GM10266 (cell line): ENCODE results near the gene LCN2.

ENCODE experiments used
- DNase-seq: peaks from one replicate; pipeline ENCODE4 v3.0.0; 2012; ENCODE audit errors: extremely low spot score
- CTCF ChIP-seq: IDR thresholded peaks from 2 replicates; pipeline ENCODE4 v1.5.1; 2012; ENCODE audit warnings: mild to moderate bottlenecking, low read depth; ENCODE audit not compliant: control insufficient read depth, insufficient read depth; ENCODE audit errors: missing control alignments

The LCN2 gene

GRCh38 chr9:128136816-128137793 is 12.1 kb upstream of the LCN2 start:
- no peak for DNase-seq
- no peak for TF ChIP-seq CTCF

- no peak for TF ChIP-seq CTCF
- no peak for DNase-seq
Observed at GRCh38 chr9:128138001-128138400, 11.3 kb upstream of the LCN2 start.

DNA sequence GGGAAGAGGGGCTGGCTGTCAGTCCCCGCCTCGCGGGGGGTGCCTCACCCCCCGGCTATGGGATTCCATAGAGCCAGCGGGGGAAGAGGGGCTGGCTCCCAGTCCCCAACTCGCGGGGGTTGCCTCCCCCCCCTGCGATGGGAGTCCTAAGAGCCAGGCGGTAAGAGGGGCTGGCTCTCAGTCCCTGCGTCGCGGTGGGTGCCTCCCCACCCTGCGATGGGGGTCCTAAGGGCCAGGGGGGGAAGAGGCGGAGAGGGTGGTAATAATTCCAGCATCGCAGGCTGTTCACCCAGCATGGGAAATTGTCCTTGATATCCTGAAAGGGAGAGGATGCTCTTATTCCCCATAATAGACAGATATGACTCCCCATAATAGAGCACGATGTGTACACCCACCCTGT is 9.6 kb upstream of the LCN2 start:
- TF ChIP-seq CTCF: no peak
- no peak for DNase-seq

DNA sequence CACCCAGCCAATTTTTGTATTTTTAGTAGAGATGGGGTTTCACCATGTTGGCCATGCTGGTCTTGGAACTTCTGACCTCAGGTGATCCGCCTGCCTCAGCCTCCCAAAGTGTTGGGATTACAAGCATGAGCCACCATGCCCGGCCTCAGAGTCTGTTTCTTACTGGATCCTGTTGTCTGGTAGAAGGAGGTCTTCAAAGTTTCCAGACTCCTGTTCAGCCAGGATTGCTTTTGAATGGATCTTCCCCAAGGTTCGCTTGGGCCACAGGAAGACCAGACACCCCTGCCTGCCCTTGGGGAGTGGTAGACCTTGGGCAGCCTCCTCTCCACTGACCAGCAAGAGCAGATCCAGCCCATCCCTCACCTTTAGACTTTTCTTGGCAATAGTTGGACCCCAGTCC is 7.6 kb upstream of the LCN2 start:
- no peak for TF ChIP-seq CTCF
- no peak for DNase-seq

DNA sequence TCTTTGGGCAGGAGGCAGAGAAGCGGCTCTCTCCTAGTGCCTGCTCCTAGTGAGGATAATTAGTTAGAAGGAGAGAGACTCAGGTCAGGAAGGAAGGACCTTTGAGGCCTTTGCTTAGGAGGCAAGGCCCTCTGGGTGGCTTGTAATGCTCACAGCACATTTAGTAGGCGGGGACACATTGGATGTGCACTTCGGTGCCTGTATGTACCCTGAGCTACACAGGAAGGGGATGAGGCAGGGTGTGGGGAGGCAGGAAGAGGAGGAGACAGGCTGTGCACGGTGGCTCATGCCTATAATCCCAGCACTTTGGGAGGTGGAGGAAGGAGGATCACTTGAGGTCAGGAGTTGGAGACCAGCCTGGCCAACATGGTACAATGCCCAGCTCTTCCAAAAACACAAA is 7.2 kb upstream of the LCN2 start:
- DNase-seq: no peak
- TF ChIP-seq CTCF: no peak

- no peak for TF ChIP-seq CTCF
- DNase-seq: no peak
Observed at GRCh38 chr9:128142596-128142995, 6.7 kb upstream of the LCN2 start.

- DNase-seq: no peak
- no peak for TF ChIP-seq CTCF
Observed at GRCh38 chr9:128143525-128144238, 5.6 kb upstream of the LCN2 start.
